Measurements from ENCODE around the gene ZC3H13.

Gene ZC3H13

DNA sequence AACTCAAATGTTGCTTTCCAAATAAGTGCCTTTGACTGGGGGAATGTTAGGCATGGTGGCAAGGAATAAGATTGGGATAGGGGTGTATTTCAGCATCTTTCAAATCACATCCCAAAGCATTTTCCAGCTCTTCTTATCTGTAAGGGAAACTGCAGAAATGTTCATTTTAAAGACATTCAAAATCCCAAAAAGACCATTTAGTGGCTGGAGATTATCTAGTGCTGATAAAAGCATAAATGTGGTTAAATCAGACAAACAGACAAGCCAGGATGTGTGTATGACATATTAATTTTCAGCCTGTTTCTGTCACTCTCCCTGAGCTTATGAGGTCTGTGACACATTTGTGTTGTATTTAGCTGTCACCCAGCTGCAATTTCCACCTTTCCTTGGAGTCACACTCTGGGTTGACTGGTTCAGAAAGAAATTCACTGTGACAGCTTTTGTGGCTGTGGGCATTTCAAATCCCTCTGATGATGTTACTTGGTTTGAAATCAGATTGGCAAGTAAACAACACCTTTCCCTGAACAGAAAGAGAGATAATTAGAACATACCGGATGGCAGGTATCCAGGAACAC, 131.3 kb downstream of the ZC3H13 start:
- Mint-ChIP-seq H3K36me3 (ENCODE audit: low read depth) (no peaks in the 10 kb centered on the region), H3K27ac (no peak overlapping the region), H3K4me3 (no peak overlapping the region), H3K9me3 (no peaks in the 10 kb centered on the region), H3K27me3 (ENCODE audit: low read depth) (no peaks in the 10 kb centered on the region), H3K4me1 (no peaks in the 10 kb centered on the region)
- TF ChIP-seq, protein P1, sequence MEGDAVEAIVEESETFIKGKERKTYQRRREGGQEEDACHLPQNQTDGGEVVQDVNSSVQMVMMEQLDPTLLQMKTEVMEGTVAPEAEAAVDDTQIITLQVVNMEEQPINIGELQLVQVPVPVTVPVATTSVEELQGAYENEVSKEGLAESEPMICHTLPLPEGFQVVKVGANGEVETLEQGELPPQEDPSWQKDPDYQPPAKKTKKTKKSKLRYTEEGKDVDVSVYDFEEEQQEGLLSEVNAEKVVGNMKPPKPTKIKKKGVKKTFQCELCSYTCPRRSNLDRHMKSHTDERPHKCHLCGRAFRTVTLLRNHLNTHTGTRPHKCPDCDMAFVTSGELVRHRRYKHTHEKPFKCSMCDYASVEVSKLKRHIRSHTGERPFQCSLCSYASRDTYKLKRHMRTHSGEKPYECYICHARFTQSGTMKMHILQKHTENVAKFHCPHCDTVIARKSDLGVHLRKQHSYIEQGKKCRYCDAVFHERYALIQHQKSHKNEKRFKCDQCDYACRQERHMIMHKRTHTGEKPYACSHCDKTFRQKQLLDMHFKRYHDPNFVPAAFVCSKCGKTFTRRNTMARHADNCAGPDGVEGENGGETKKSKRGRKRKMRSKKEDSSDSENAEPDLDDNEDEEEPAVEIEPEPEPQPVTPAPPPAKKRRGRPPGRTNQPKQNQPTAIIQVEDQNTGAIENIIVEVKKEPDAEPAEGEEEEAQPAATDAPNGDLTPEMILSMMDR (IDR thresholded peaks at IDR 0.05; ENCODE audit: unreplicated experiment in 3 of 3) = no peak

DNA sequence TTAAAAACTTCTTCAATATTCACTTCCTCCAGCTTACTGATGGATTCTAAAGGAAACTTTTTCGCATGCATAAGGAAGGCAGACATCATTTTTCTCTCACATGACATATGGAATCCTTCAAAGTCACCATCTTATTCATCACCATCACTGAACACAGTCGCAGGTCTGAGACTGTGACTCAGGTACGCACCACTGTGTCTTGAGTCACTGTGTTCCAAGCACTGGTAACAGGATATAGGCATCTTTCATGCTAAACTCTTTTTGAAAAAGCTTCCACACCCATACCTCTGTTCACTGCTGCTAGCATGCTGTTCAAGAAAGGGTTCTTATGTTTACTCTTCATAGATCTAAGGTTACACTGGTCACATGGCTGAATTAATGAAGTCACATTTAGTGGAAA, 133.9 kb downstream of the ZC3H13 start:
- no peaks in the 10 kb centered on the region for H3K9me3 Mint-ChIP-seq
- no peaks in the 10 kb centered on the region for H3K27me3 Mint-ChIP-seq (ENCODE audit: low read depth)
- TF ChIP-seq, protein P1 (IDR thresholded peaks at IDR 0.05; ENCODE audit: unreplicated experiment in 3 of 3) = no peak
- H3K27ac Mint-ChIP-seq = no peak overlapping the region
- no peaks in the 10 kb centered on the region for H3K4me1 Mint-ChIP-seq
- no peak overlapping the region for H3K4me3 Mint-ChIP-seq
- H3K36me3 Mint-ChIP-seq (ENCODE audit: low read depth) = no peaks in the 10 kb centered on the region

- no peak overlapping the region for H3K4me3 Mint-ChIP-seq
- TF ChIP-seq, protein P1 (IDR thresholded peaks at IDR 0.05; ENCODE audit: unreplicated experiment in 3 of 3) = no peak
- H3K27ac Mint-ChIP-seq = no peak overlapping the region
- no peaks in the 10 kb centered on the region for H3K36me3 Mint-ChIP-seq (ENCODE audit: low read depth)
- H3K9me3 Mint-ChIP-seq = peaks cover 1% of the 10 kb centered on the region
- no peaks in the 10 kb centered on the region for H3K27me3 Mint-ChIP-seq (ENCODE audit: low read depth)
- H3K4me1 Mint-ChIP-seq = no peaks in the 10 kb centered on the region
These were observed 135.5 kb downstream of the ZC3H13 start for GRCh38 chr13:45917019-45917418.

GRCh38 chr13:45915686-45916439, 136.7 kb downstream of the ZC3H13 start:
- Mint-ChIP-seq H3K27me3 (ENCODE audit: low read depth) (peaks cover 6% of the 10 kb centered on the region), H3K4me3 (no peak overlapping the region), H3K4me1 (no peaks in the 10 kb centered on the region), H3K36me3 (ENCODE audit: low read depth) (no peaks in the 10 kb centered on the region), H3K27ac (no peak overlapping the region), H3K9me3 (peaks cover 2% of the 10 kb centered on the region)
- TF ChIP-seq, protein P1 (IDR thresholded peaks at IDR 0.05; ENCODE audit: unreplicated experiment in 3 of 3) = no peak

DNA sequence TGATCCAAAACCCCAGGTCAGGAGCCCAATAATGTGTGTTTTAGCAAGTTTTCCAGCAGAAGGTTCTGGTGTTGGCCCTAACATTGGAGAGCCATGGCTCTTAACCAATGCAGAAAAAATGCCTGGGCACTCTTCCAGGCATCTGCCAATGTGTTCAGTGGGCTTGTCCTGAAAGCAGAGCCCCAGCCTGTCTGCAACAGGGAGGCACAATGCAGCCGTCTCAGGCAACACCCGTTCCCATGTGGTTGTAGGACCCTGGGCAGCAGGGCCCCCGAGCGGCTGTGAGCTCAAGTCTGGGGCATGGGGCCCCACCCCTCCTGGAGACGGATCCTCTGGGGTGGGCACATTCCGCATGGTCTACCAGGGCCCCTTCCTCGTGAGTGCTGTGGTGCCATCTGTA, 142.9 kb downstream of the ZC3H13 start:
- no peak overlapping the region for H3K27ac Mint-ChIP-seq
- H3K9me3 Mint-ChIP-seq = peaks cover 2% of the 10 kb centered on the region
- H3K36me3 Mint-ChIP-seq (ENCODE audit: low read depth) = no peaks in the 10 kb centered on the region
- no peak overlapping the region for H3K4me3 Mint-ChIP-seq
- H3K4me1 Mint-ChIP-seq = peaks cover 20% of the 10 kb centered on the region
- peaks cover 6% of the 10 kb centered on the region for H3K27me3 Mint-ChIP-seq (ENCODE audit: low read depth)
- TF ChIP-seq, protein P1 (IDR thresholded peaks at IDR 0.05; ENCODE audit: unreplicated experiment in 3 of 3) = no peak

GRCh38 chr13:45909089-45909488, 143.5 kb downstream of the ZC3H13 start:
- H3K27ac Mint-ChIP-seq = no peak overlapping the region
- H3K9me3 Mint-ChIP-seq = peaks cover 2% of the 10 kb centered on the region
- TF ChIP-seq, protein P1 (IDR thresholded peaks at IDR 0.05; ENCODE audit: unreplicated experiment in 3 of 3) = no peak
- H3K4me3 Mint-ChIP-seq = no peak overlapping the region
- no peaks in the 10 kb centered on the region for H3K36me3 Mint-ChIP-seq (ENCODE audit: low read depth)
- peaks cover 21% of the 10 kb centered on the region for H3K4me1 Mint-ChIP-seq
- peaks cover 6% of the 10 kb centered on the region for H3K27me3 Mint-ChIP-seq (ENCODE audit: low read depth)
